Suprapubic skin (tissue), 4 donors: Measurements from ENCODE around the gene FBXO42. TPM values are rescaled to one million over a fixed set of nuclear protein-coding genes. Genes with fewer than 3 reads are reported as not detected.
"Not testable (repeated sequence)": the region's sequence is repeated elsewhere in the genome, so short reads cannot be mapped to it uniquely, and the experiment has no call there.

Experiments used
- DNase-seq, 2 donors: peaks; one replicate each; pipeline ENCODE4 v3.0.0-alpha.2; 2019; ENCODE audit warnings: low spot score in 2 of 2
- H3K27ac ChIP-seq: fragments of 200-600 bp; sonication (generic); one replicate; pipeline ENCODE4 v1.5.1; 2019
- H3K27me3 ChIP-seq: fragments of 200-600 bp; sonication (generic); one replicate; pipeline ENCODE4 v1.5.1; 2019
- H3K36me3 ChIP-seq: fragments of 200-600 bp; sonication (generic); one replicate; pipeline ENCODE4 v1.5.1; 2019
- H3K4me1 ChIP-seq: fragments of 200-600 bp; sonication (generic); one replicate; pipeline ENCODE4 v1.5.1; 2019
- H3K4me3 ChIP-seq: fragments of 200-600 bp; sonication (generic); one replicate; pipeline ENCODE4 v1.5.1; 2019; ENCODE audit warnings: mild to moderate bottlenecking
- H3K9me3 ChIP-seq: fragments of 200-600 bp; sonication (generic); one replicate; pipeline ENCODE4 v1.5.1; 2019
- EP300 ChIP-seq: sonication (generic); formaldehyde crosslinking; IDR thresholded peaks from one replicate; pipeline ENCODE4 v1.6.1; 2017; ENCODE audit warnings: antibody characterized with exemption
- POLR2A ChIP-seq, 2 donors: fragments of 450-650 bp; IDR thresholded peaks; one replicate each; pipeline ENCODE4 v1.6.1; 2017; ENCODE audit warnings: antibody characterized with exemption in 2 of 2, mild to moderate bottlenecking in 2 of 2, moderate library complexity in 2 of 2
- POLR2AphosphoS5 ChIP-seq, 3 donors: sonication (generic); formaldehyde crosslinking; IDR thresholded peaks; one replicate each; pipeline ENCODE4 v1.6.1; 2017; ENCODE audit warnings: antibody characterized with exemption in 3 of 3
- WGBS: methylation state at CpG from one replicate; pipeline ENCODE4 v1.1.5; 2018; 5-methylcytosine and 5-hydroxymethylcytosine counted together
- total RNA-seq, 4 donors: library from RNA; depleted of rRNA; stranded (reverse); fragments of >200 nt; gene quantifications; one replicate each; pipeline ENCODE4 v1.1.0, GENCODE V29; 2016
- TF ChIP-seq, protein P1 (sequence below), 2 donors: fragments of 200-600 bp in 1 of 2; fragments of 450-650 bp in 1 of 2; sonication (generic) in 1 of 2; IDR thresholded peaks; one replicate each; pipeline ENCODE4 v1.5.1; 2016 to 2019; ENCODE audit warnings: antibody characterized with exemption in 2 of 2, mild to moderate bottlenecking in 1 of 2, moderate library complexity in 1 of 2

The FBXO42 gene
- total RNA-seq, 4 donors from 2014 or later, result 51.1 to 61.4 (median 55.5) TPM

DNA sequence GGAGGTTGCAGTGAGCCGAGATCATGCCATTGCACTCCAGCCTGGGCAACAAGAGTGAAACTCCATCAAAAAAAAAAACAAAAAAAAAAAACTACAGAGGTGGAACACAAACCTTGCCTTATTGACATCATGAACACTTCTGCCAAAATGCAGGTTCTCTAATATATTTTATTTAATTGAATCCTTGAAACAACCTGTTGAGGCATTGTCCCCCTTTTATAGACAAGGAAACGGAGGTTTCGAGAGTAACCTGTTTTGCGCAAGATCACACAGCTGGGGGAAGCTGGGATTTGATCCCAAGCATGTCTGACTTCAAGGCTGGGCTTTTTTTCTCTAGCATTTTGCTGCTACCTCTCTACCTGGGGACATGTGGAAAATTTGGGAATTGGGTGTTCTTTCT is 17.5 kb upstream of the FBXO42 start:
- TF ChIP-seq, protein P1, sequence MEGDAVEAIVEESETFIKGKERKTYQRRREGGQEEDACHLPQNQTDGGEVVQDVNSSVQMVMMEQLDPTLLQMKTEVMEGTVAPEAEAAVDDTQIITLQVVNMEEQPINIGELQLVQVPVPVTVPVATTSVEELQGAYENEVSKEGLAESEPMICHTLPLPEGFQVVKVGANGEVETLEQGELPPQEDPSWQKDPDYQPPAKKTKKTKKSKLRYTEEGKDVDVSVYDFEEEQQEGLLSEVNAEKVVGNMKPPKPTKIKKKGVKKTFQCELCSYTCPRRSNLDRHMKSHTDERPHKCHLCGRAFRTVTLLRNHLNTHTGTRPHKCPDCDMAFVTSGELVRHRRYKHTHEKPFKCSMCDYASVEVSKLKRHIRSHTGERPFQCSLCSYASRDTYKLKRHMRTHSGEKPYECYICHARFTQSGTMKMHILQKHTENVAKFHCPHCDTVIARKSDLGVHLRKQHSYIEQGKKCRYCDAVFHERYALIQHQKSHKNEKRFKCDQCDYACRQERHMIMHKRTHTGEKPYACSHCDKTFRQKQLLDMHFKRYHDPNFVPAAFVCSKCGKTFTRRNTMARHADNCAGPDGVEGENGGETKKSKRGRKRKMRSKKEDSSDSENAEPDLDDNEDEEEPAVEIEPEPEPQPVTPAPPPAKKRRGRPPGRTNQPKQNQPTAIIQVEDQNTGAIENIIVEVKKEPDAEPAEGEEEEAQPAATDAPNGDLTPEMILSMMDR (IDR thresholded peaks at IDR 0.05), result no peak
- TF ChIP-seq POLR2AphosphoS5 (IDR thresholded peaks at IDR 0.05) (no peak), EP300 (no peak), POLR2A (IDR thresholded peaks at IDR 0.05) (no peak)
- H3K9me3 ChIP-seq, result no peaks in the 10 kb centered on the region
- no peak for DNase-seq
- H3K27ac ChIP-seq, result no peak overlapping the region
- no peaks in the 10 kb centered on the region for H3K27me3 ChIP-seq
- no peaks in the 10 kb centered on the region for H3K36me3 ChIP-seq
- H3K4me3 ChIP-seq, result no peak overlapping the region
- 87% methylated on average over 4 of the region's 4 CpGs for WGBS
- peaks cover 62% of the 10 kb centered on the region for H3K4me1 ChIP-seq

DNA sequence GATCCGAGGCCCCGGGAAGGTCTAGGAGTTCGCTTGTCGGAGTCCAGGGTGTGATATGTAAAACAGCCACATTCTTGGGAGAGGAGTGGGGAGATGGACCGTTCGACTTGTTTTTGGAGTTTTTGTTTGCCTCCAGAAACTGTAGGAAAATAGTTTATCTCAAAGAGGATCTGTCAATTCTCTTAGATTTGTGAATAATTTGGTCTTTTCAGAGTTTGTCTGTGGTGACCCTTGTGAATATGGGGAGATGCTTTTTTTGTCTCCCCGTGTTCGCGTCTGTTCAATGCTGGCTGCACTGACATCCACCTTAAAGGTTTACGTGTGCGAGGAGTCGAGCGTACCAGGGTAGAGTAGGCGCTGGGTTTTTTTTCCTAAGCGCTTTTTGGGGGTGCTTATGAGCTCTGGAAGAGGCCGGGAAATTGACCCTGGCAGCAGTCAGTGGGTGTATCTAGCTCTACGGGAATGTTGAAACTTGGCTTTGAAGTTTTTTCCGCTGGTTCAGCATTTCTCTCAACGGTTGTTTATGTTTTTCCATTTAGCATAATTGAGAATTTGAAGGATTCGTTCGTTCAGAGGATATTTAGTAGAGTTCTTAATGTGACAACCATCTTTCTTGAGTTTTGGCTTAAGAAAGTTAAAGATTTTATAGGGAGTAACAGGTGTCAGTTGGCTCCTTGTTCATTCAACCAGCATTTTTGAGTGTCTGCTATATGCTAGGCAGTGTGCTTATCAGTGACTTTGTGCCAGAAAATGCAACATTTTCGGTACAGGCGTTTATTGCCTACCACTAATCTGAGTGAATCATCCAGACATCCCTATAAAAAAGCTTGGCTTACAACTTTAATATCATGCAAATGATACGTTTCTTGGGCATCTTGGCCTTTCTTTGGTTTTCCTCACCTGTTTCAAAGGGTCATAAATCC is 15.9 kb upstream of the FBXO42 start:
- Histone ChIP-seq H3K27me3 (no peaks in the 10 kb centered on the region), H3K36me3 (no peaks in the 10 kb centered on the region), H3K4me3 (peak overlapping the region; percentile 91), H3K27ac (peak overlapping the region; percentile 99), H3K9me3 (no peaks in the 10 kb centered on the region), H3K4me1 (peaks cover 53% of the 10 kb centered on the region)
- DNase-seq, result no peak
- TF ChIP-seq EP300, result no peak
- TF ChIP-seq, protein P1 (IDR thresholded peaks at IDR 0.05), result no peak
- no peak for TF ChIP-seq POLR2AphosphoS5 (IDR thresholded peaks at IDR 0.05)
- no peak for TF ChIP-seq POLR2A (IDR thresholded peaks at IDR 0.05)
- 3% methylated on average over 24 of the region's 24 CpGs for WGBS

DNA sequence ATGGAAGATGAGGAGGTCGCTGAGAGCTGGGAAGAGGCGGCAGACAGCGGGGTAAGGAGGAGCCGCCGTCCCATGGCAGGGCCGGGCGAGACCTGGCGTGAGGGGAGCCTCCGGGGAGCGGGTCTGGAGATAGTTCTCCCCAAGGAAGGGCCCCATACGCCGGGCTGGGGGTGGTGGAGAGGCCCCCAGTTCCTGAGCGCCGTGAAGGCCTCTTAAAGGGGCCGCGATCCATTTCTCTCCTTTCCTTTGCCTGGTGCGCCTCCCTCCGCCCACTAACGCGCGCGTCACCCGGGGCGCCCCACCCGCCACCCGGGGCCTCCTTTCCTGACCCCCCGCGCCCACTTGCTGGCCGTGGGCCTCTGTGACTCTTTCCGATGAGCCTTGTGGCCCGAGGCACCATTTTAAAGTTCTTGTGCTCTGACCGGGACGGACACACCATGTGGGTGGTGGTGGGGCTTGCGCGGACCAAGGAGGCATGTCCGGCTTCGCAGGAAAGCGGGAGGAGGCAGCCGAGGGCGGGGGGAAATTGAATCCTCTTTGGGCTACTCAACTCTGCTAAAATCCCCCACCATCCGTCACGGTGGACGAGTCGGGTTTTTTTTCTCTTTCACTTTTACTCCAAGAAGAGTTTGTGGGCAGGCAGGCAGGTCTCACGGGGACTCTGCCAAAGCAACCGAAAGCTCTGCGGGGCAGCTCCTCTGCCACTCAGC is 15.1 kb upstream of the FBXO42 start:
- Histone ChIP-seq H3K4me1 (peaks cover 46% of the 10 kb centered on the region), H3K9me3 (no peaks in the 10 kb centered on the region), H3K4me3 (peak overlapping the region; percentile 91), H3K36me3 (no peaks in the 10 kb centered on the region), H3K27me3 (no peaks in the 10 kb centered on the region), H3K27ac (peak overlapping the region; percentile 99)
- 0% methylated on average over 29 of the region's 47 CpGs for WGBS
- DNase-seq, result peak; percentile 88 to 93
- TF ChIP-seq POLR2A (IDR thresholded peaks at IDR 0.05) (peak; percentile 19 to 88), POLR2AphosphoS5 (IDR thresholded peaks at IDR 0.05) (no peak)

DNA sequence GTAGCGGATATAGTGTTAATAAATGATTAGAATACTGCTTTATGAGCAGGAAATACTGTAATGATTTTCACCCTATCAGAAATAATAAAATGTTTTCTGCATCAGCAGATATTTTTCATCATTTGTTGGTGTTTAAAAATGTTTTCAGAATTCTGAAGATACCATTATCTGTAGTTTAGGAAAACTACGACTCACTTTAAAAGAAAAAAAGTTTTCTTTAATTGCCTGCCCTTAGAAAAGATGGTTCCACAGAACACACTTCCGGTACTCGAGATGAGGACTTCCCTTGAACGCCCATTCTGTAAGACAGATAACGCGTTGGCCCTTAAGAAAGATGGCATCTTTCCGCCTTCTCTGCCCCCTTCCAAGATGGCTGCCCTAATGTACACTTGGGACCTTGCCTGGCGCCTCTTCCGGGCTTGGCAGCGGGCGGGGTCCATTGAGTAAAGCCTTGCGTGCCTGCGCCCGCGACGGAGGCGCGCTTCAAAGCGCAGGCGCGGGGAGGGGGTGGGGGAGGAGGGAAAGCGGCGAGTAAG is 14.5 kb upstream of the FBXO42 start, which contains the start of gene SZRD1:
SZRD1 (plus strand) TSS at position 521 of the 536 bp plus-strand sequence. CDS start 16 bp downstream, outside the sequence.
- Histone ChIP-seq H3K4me1 (peaks cover 40% of the 10 kb centered on the region), H3K27ac (peak within 1 kb of the TSS; percentile 99)
- WGBS, result 3% methylated on average over 24 of the region's 24 CpGs

DNA sequence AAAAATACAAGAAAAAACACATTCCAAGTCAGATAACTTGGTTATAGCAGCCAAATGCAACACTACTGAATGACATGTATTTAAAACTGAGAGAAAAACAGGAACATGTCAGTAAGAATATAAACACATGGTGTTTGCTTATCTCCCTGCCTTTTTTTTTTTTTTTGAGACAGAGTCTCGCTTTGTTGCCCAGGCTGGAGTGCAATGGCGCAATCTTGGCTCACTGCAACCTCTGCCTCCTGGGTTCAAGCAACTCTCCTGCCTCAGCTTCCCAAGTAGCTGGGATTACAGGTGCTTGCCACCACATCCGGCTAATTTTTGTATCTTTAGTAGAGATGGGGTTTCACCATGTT is 12.8 kb upstream of the FBXO42 start:
- peaks cover 29% of the 10 kb centered on the region for H3K4me1 ChIP-seq
- not testable (repeated sequence) for H3K36me3 ChIP-seq, DNase-seq, H3K4me3 ChIP-seq, H3K27me3 ChIP-seq, H3K9me3 ChIP-seq, H3K27ac ChIP-seq
- WGBS, result 64% methylated on average over 3 of the region's 3 CpGs

More for the DNA sequence above, 14.5 kb upstream of the FBXO42 start, which contains the start of gene SZRD1:
- Histone ChIP-seq H3K36me3 (no peaks in the 10 kb centered on the region), H3K9me3 (no peaks in the 10 kb centered on the region), H3K4me3 (peak within 1 kb of the TSS; percentile 91), H3K27me3 (no peaks in the 10 kb centered on the region)
- TF ChIP-seq POLR2AphosphoS5 (IDR thresholded peaks at IDR 0.05) (peak; percentile 34 to 94 (median 88)), POLR2A (IDR thresholded peaks at IDR 0.05) (no peak), EP300 (no peak)
- TF ChIP-seq, protein P1 (IDR thresholded peaks at IDR 0.05), result no peak
- peak; percentile 96 to 98 for DNase-seq

DNA sequence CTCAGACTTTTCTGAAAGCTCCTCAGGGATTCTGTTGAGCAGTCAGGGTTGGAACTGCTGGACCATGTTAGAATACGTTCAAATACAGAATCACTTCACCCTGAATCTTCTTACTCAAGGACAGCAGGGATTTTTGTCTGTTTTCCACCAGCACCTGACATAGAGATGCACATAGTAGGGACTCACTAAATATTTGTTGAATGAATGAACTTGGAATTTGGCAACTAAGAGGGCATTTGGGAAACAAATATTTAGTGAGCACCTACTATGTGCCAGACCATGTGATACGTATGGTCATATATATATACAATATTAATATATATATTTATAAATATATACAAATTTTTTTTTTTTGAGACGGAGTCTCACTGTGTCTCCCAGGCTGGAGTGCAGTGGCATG is 4.6 kb upstream of the FBXO42 start:
- H3K9me3 ChIP-seq, result no peaks in the 10 kb centered on the region
- no peak for DNase-seq
- no peak overlapping the region for H3K4me3 ChIP-seq
- H3K27ac ChIP-seq, result no peak overlapping the region
- WGBS, result 83% methylated on average over 3 of the region's 3 CpGs
- H3K27me3 ChIP-seq, result no peaks in the 10 kb centered on the region
- H3K4me1 ChIP-seq, result peaks cover 11% of the 10 kb centered on the region
- H3K36me3 ChIP-seq, result no peaks in the 10 kb centered on the region
- TF ChIP-seq POLR2A (IDR thresholded peaks at IDR 0.05) (no peak), EP300 (no peak), POLR2AphosphoS5 (IDR thresholded peaks at IDR 0.05) (no peak)
- TF ChIP-seq, protein P1 (IDR thresholded peaks at IDR 0.05), result no peak
